HG03280 (cell line): Measurements from ENCODE around the gene CASR.

ENCODE experiments used
- ATAC-seq: cut with Tn5 transposase; IDR thresholded peaks from one replicate; pipeline ENCODE4 v1.9.1; 2021; ENCODE audit warnings: mild to moderate bottlenecking, moderate library complexity; ENCODE audit not compliant: unreplicated experiment

The CASR gene

GRCh38 chr3:122255757-122256439, 72.4 kb downstream of the CASR start:
- peak; percentile 72 for ATAC-seq

- no peak for ATAC-seq
These were observed 74.3 kb downstream of the CASR start for GRCh38 chr3:122257644-122258364.

DNA sequence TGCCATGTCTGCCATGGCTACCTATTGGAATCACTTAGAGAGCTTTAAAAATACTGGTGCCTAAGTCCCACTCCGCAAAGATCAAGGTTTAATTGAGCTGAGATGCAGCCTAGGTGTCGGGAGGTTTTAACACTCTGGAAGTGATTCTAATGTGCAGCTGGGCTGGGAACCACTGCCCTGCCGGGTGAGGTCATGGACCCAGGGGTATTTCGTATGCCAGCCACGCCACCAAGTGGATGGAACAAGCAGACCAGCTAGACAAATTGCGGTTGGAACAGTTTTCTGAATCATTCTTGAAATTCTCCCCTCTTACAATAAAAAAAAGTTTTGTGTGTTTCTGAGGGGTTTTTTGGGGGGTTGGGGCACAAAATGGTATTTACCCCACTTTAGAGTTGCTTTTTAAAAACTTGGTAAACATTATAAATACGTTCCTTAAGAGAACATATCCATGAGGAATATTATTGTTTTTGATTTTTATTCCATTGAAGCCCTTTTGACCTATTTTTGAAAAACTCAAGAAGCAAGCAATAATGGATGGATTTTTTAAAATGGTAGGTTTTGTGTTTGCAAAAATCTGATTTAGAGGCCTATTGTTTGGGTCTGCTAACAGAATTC, 75.4 kb downstream of the CASR start:
- peak; percentile 71 for ATAC-seq

GRCh38 chr3:122260206-122260605, 76.7 kb downstream of the CASR start:
- ATAC-seq, result no peak

DNA sequence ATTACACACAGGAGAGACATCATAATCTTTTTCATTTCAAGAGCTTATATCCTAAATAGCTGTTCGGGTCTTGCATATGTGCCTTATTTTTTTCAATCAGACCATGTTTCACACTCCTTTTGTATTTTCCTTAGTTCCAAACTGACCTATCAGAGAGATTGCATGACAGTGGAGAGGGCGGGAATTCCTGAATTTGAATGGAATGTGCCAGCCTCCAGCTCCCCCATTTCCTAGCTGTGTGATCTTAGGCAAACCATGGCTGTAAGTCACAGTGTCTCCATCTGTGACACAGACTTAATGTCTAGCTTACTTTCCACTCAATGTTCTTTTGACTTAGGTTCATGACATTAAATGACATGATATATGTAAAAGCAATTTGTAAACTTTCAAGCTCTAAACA, 79.6 kb downstream of the CASR start:
- ATAC-seq, result no peak

- no peak for ATAC-seq
These were observed 80.6 kb downstream of the CASR start for GRCh38 chr3:122263974-122264588.

DNA sequence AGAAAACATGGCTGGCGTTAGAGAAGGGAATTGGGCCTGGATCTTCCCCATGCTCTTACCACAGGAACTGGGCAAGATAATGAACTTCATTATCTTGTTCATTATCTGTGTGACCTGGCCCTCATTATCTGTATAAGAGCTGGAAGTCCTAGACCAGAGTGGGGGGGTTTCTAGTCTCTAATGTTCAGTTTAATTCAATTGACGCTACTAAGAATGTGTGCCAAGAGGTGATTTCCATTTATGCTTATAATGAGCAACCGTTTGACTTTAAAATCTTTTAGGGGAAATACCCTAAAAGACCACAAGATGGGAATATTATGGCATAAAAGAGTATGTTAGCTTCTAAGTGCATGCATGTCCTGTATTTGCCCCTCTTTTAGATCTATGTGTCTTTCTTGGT, 82.5 kb downstream of the CASR start:
- ATAC-seq, result no peak

DNA sequence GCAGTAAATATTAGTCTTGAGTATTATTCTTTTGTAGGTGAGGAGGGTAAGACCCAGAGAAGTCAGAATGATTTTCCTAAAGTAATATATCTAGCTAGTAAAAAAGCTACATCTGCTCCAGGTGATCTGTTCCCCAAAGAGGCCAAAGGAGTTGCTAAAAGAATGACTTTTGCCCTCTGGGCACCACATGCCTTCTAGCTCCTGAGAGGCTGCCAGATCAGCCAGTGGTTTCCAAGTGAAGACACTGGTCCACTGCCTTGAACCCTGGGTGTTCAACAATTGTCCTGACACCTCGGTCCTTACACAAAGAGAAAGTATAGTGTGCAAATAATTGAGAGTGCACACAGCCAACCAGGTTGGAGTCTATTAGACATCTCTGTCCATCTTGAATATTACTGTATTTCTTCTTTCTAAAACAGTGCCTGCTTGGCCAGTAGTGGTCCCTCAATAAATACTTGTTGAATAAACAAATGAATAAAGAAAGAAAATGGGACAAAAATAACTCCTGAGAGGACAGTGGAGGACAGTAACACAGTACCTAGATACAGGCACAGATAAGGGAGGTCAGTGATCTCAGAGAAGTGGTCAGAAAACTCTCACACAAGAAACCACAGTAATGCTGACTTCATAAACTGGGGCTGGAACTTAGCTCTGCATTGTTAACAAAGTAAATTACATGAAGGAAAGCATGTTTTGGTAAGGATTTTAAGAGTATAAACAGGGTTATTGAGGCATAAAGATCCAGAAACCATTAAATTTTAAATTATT, 85.0 kb downstream of the CASR start:
- ATAC-seq, result no peak

DNA sequence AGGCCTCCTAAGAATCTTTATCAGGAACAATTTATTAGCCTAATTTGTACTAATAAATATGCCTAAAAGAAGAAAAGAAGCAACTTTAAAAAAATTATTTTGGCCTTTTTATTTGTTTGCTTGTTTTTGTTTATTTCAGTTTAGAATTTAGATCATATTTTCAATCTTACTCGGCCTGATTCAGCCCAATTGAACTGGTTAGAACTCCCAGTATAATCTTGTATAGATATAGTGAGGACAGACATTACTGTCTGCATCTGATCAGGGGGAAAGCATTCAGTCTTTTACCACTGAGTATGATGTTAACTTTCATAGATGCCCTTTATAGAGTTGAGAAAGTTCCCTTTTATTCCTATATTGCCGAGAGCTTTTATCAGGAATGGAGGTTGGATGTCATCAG, 85.6 kb downstream of the CASR start:
- no peak for ATAC-seq

- no peak for ATAC-seq
These were observed 87.9 kb downstream of the CASR start for GRCh38 chr3:122271246-122271898.

- ATAC-seq, result no peak
These were observed 89.4 kb downstream of the CASR start for GRCh38 chr3:122272879-122273278.

- ATAC-seq, result no peak
These were observed 90.0 kb downstream of the CASR start for GRCh38 chr3:122273498-122273897.

DNA sequence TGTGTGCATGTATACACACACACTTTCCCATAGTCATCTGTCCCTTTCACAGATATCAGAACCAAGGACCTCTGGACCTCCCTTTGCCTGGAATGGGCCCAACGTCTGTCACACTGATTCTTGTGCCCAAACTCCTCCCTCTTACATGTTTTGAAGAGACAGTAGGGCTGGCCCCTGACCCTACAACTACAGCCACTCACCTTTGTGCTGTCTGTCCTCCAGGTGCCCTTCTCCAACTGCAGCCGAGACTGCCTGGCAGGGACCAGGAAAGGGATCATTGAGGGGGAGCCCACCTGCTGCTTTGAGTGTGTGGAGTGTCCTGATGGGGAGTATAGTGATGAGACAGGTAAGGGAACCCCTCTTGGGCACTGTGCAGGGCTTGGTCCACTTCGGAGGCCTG, 98.4 kb downstream of the CASR start:
- ATAC-seq, result no peak

- no peak for ATAC-seq
These were observed 100.5 kb downstream of the CASR start for GRCh38 chr3:122283796-122284445.

DNA sequence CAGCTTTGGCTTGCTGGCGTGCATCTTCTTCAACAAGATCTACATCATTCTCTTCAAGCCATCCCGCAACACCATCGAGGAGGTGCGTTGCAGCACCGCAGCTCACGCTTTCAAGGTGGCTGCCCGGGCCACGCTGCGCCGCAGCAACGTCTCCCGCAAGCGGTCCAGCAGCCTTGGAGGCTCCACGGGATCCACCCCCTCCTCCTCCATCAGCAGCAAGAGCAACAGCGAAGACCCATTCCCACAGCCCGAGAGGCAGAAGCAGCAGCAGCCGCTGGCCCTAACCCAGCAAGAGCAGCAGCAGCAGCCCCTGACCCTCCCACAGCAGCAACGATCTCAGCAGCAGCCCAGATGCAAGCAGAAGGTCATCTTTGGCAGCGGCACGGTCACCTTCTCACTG, 101.0 kb downstream of the CASR start:
- ATAC-seq, result no peak

- ATAC-seq, result no peak
These were observed 110.9 kb downstream of the CASR start for GRCh38 chr3:122294359-122294758.

GRCh38 chr3:122295266-122296062, 112.0 kb downstream of the CASR start:
- no peak for ATAC-seq

DNA sequence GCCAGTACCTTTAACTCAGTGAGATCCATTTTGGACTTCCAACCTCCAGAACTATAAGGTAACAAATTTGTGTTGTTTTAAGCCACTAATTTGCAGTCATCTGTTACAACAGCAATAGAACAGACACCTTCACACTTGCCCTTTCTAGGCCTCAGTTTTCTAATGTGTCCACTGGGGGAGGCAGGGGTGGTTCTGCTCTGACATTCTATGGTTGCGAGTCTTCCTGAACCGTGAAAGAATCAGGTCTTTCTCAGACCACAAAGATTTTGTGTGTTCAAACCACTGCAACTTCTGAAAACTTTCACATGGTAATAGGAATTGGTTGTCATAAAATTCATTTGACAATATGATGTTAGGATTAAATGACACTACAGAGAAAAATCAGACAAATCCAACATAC, 114.8 kb downstream of the CASR start:
- ATAC-seq, result no peak

DNA sequence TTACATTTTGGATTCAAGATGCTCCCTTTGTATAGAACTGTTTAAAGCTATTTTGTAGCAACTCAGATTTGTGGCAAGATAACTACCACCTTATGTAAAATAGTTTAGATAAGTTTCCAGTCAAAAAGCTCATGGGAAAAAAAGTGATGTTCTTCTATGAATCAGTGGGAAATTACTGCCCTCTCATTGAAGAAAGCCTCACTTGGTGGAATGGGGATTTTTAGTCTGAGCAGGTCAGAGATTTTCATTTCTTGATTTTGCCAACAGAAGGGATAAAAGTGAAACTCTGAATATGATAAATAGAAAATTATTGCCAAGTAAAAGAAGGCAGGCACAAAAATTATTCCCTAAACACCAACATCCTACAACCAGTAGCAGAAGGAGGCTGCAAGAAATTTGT, 115.7 kb downstream of the CASR start:
- no peak for ATAC-seq
